BE2C (cell line): ENCODE results near the gene CLPSL2.

Source experiments
- DNase-seq: peaks from one replicate; pipeline ENCODE4 v3.0.0-alpha.2; 2020
- H3K27me3 ChIP-seq: fragments of 250-450 bp; sonication (Bioruptor Pico); 2 replicates; pipeline ENCODE4 v1.5.1; 2020; ENCODE audit warnings: mild to moderate bottlenecking
- H3K36me3 ChIP-seq: fragments of 250-450 bp; sonication (Bioruptor Pico); 2 replicates; pipeline ENCODE4 v1.5.1; 2020; ENCODE audit warnings: mild to moderate bottlenecking
- H3K4me1 ChIP-seq: fragments of 250-450 bp; sonication (Bioruptor Pico); 2 replicates; pipeline ENCODE4 v1.5.1; 2020
- H3K4me3 ChIP-seq: 2 replicates; pipeline ENCODE4 v1.5.1; 2011; ENCODE audit warnings: low read depth, low read length
- H3K9me3 ChIP-seq: fragments of 250-450 bp; sonication (Bioruptor Pico); 2 replicates; pipeline ENCODE4 v1.5.1; 2020
- TF ChIP-seq, protein P1 (sequence below): IDR thresholded peaks from 2 replicates; pipeline ENCODE4 v1.5.1; 2012; ENCODE audit warnings: mild to moderate bottlenecking, low read depth, low read length

Gene CLPSL2

GRCh38 chr6:35824552-35825192 lies 48.3 kb downstream of the CLPSL2 start:
- H3K9me3 ChIP-seq, result no peaks in the 10 kb centered on the region; the same call in 1 of the 2 replicates
- H3K4me1 ChIP-seq, result no peaks in the 10 kb centered on the region
- no peak overlapping the region for H3K4me3 ChIP-seq
- TF ChIP-seq, protein P1, sequence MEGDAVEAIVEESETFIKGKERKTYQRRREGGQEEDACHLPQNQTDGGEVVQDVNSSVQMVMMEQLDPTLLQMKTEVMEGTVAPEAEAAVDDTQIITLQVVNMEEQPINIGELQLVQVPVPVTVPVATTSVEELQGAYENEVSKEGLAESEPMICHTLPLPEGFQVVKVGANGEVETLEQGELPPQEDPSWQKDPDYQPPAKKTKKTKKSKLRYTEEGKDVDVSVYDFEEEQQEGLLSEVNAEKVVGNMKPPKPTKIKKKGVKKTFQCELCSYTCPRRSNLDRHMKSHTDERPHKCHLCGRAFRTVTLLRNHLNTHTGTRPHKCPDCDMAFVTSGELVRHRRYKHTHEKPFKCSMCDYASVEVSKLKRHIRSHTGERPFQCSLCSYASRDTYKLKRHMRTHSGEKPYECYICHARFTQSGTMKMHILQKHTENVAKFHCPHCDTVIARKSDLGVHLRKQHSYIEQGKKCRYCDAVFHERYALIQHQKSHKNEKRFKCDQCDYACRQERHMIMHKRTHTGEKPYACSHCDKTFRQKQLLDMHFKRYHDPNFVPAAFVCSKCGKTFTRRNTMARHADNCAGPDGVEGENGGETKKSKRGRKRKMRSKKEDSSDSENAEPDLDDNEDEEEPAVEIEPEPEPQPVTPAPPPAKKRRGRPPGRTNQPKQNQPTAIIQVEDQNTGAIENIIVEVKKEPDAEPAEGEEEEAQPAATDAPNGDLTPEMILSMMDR, result no peak
- H3K27me3 ChIP-seq, result no peaks in the 10 kb centered on the region
- H3K36me3 ChIP-seq, result no peaks in the 10 kb centered on the region
- no peak for DNase-seq
